IMR-90 (cell line): ENCODE results near the gene PITX3. TPM values are rescaled to one million over a fixed set of nuclear protein-coding genes. Genes with fewer than 3 reads are reported as not detected.

ENCODE experiments used
- ATAC-seq: fragments of 200-7000 bp; cut with Tn5 transposase; 2 replicates; pipeline ENCODE4 v1.9.1; 2020; ENCODE audit warnings: low read depth, mild to moderate bottlenecking, moderate library complexity
- BruUV-seq: library from RNA; stranded (reverse); fragments of 400-500 nt; replicated peaks from 2 replicates; lab custom pipeline; 2021; lab: Mats Ljungman, UMichigan
- CTCF ChIA-PET: fragments of 300-600 bp; formaldehyde crosslinking; extraction: SDS; loops from one replicate; lab custom pipeline; 2021; ENCODE audit warnings: antibody characterized with exemption; lab: Yijun Ruan, JAX
- POLR2A ChIA-PET: fragments of 300-600 bp; sonication (Branson Sonifier 250); formaldehyde crosslinking; loops from one replicate; lab custom pipeline; 2022; ENCODE audit warnings: antibody characterized with exemption; ENCODE audit not compliant: unreplicated experiment; lab: Charles Lee
- DNase-seq: peaks from one replicate; pipeline ENCODE4 v3.0.0; 2013
- H2AFZ ChIP-seq: replicated peaks from 2 replicates; pipeline ENCODE3; 2013; ENCODE audit warnings: low read length, mild to moderate bottlenecking; ENCODE audit not compliant: poor library complexity
- H2AK5ac ChIP-seq: 2 replicates; pipeline ENCODE4 v1.6.1; 2013; ENCODE audit warnings: low read depth, low read length, inconsistent platforms
- H2AK9ac ChIP-seq: replicated peaks from 2 replicates; pipeline ENCODE3; 2013; ENCODE audit warnings: mild to moderate bottlenecking, low read depth, low read length, moderate library complexity; ENCODE audit not compliant: poor library complexity
- H2BK120ac ChIP-seq: 2 replicates; pipeline ENCODE4 v1.6.1; 2013; ENCODE audit warnings: low read depth, low read length, inconsistent platforms
- H2BK15ac ChIP-seq: 3 replicates; pipeline ENCODE4 v1.6.1; 2013; ENCODE audit warnings: low read depth, low read length, inconsistent platforms
- H2BK20ac ChIP-seq: 2 replicates; pipeline ENCODE4 v1.6.1; 2013; ENCODE audit warnings: low read depth, mild to moderate bottlenecking, inconsistent platforms, low read length, moderate library complexity
- H2BK5ac ChIP-seq: 2 replicates; pipeline ENCODE4 v1.6.1; 2013; ENCODE audit warnings: mild to moderate bottlenecking, low read depth, low read length, inconsistent platforms; ENCODE audit not compliant: poor library complexity, severe bottlenecking
- H3K14ac ChIP-seq: replicated peaks from 2 replicates; pipeline ENCODE4 v1.6.1; 2013; ENCODE audit warnings: low read depth, low read length, inconsistent platforms
- H3K18ac ChIP-seq: 2 replicates; pipeline ENCODE4 v1.6.1; 2013; ENCODE audit warnings: low read depth, low read length, control low read depth
- H3K23ac ChIP-seq: 2 replicates; pipeline ENCODE4 v1.6.1; 2013; ENCODE audit warnings: low read depth, low read length, inconsistent platforms
- H3K27ac ChIP-seq: 2 replicates; pipeline ENCODE4 v1.5.1; 2013; ENCODE audit warnings: mild to moderate bottlenecking, control low read depth, low read length; ENCODE audit not compliant: insufficient read depth
- H3K27me3 ChIP-seq: 2 replicates; pipeline ENCODE4 v1.6.1; 2013; ENCODE audit warnings: low read length; ENCODE audit not compliant: control insufficient read depth, insufficient read depth
- H3K36me3 ChIP-seq: 2 replicates; pipeline ENCODE4 v1.6.1; 2013; ENCODE audit warnings: low read length, mixed read lengths; ENCODE audit not compliant: control insufficient read depth, insufficient read depth
- H3K4ac ChIP-seq: 2 replicates; pipeline ENCODE4 v1.6.1; 2013; ENCODE audit warnings: low read depth, low read length, inconsistent platforms
- H3K4me1 ChIP-seq: 2 replicates; pipeline ENCODE4 v1.6.1; 2013; ENCODE audit warnings: low read length, mixed read lengths; ENCODE audit not compliant: control insufficient read depth, insufficient read depth
- H3K4me2 ChIP-seq: 2 replicates; pipeline ENCODE4 v1.6.1; 2013; ENCODE audit warnings: low read depth, mild to moderate bottlenecking, control low read depth, low read length, moderate library complexity
- H3K4me3 ChIP-seq: 2 replicates; pipeline ENCODE4 v1.5.1; 2013; ENCODE audit warnings: low read depth, mild to moderate bottlenecking, control low read depth, low read length, moderate library complexity; ENCODE audit not compliant: insufficient read depth
- H3K56ac ChIP-seq: 2 replicates; pipeline ENCODE4 v1.6.1; 2013; ENCODE audit warnings: low read length, inconsistent platforms; ENCODE audit not compliant: insufficient read depth; ENCODE audit errors: extremely low read depth
- H3K79me1 ChIP-seq, 2 experiments: 2 replicates each; pipeline ENCODE4 v1.6.1; 2013; ENCODE audit warnings: low read length in 2 of 2, inconsistent platforms in 1 of 2, low read depth in 1 of 2
- H3K9ac ChIP-seq: 2 replicates; pipeline ENCODE4 v1.6.1; 2013; ENCODE audit warnings: low read depth, low read length, control low read depth
- H3K9me1 ChIP-seq: 2 replicates; pipeline ENCODE4 v1.6.1; 2013; ENCODE audit warnings: low read length, inconsistent platforms; ENCODE audit not compliant: insufficient read depth
- H3K9me3 ChIP-seq: 2 replicates; pipeline ENCODE4 v1.6.1; 2013; ENCODE audit warnings: low read length; ENCODE audit not compliant: control insufficient read depth, insufficient read depth
- H4K20me1 ChIP-seq: 2 replicates; pipeline ENCODE4 v1.6.1; 2013; ENCODE audit warnings: low read length, inconsistent platforms; ENCODE audit not compliant: insufficient read depth
- H4K5ac ChIP-seq: 2 replicates; pipeline ENCODE4 v1.6.1; 2013; ENCODE audit warnings: mild to moderate bottlenecking, low read depth, low read length, control low read depth
- H4K8ac ChIP-seq, 2 experiments: 2 replicates each; pipeline ENCODE4 v1.6.1; 2013; ENCODE audit warnings: low read depth in 2 of 2, low read length in 2 of 2, control low read depth in 1 of 2, inconsistent platforms in 1 of 2
- H4K91ac ChIP-seq: 2 replicates; pipeline ENCODE4 v1.6.1; 2013; ENCODE audit warnings: low read depth, low read length, inconsistent platforms; ENCODE audit not compliant: insufficient read depth
- CEBPB ChIP-seq: IDR thresholded peaks from 2 replicates; pipeline ENCODE4 v1.6.1; 2012; ENCODE audit warnings: low read depth, low read length, improper control_type of control experiment
- ELK1 ChIP-seq: fragments of 150-350 bp; IDR thresholded peaks from 2 replicates; pipeline ENCODE4 v1.6.1; 2016; ENCODE audit warnings: low read depth, mild to moderate bottlenecking, low read length, moderate library complexity, borderline replicate concordance
- dilution Hi-C: fragments of 300-500 bp; cut with HindIII; formaldehyde crosslinking; loops from one replicate; pipeline ENCODE4 v1.14.3; 2018; ENCODE audit warnings: low sequenced_read_pairs; ENCODE audit not compliant: unreplicated experiment
- in situ Hi-C: fragments of 300-500 bp; cut with MboI; formaldehyde crosslinking; loops from 3 replicates; pipeline ENCODE4 v1.14.3; 2019; ENCODE audit warnings: low sequenced_read_pairs, inconsistent platforms, mixed read lengths
- intact Hi-C: fragments of 100-400 bp; cut with micrococcal nuclease; formaldehyde crosslinking; loops from 2 replicates; pipeline ENCODE4 v1.10.0; 2022
- polyA plus RNA-seq, 3 experiments: library from polyadenylated mRNA; depleted of rRNA; stranded (reverse); fragments of >200 nt; gene quantifications; 2 replicates each; pipeline ENCODE4 v1.2.3, GENCODE V29; 2012; ENCODE audit warnings: low replicate concordance in 1 of 3
- total RNA-seq: library from RNA; depleted of rRNA; stranded (reverse); fragments of >200 nt; gene quantifications from 2 replicates; pipeline ENCODE4 v1.2.3, GENCODE V29; 2012

The PITX3 gene
- total and polyA plus RNA-seq, 2 of the 4 experiments (the other 2 are of a cell fraction) = not detected

- H2BK15ac ChIP-seq = no peak overlapping the region
- peaks cover 35% of the 10 kb centered on the region for H3K9me1 ChIP-seq
- H2AK9ac ChIP-seq = no peak overlapping the region
- peak overlapping the region; percentile 36 for H2BK5ac ChIP-seq
- H3K56ac ChIP-seq = no peak overlapping the region
- H3K4me2 ChIP-seq = peak overlapping the region; percentile 40; the same call in 1 of the 2 replicates
- BruUV-seq = no TSS peak
- H2BK20ac ChIP-seq = no peak overlapping the region
- POLR2A ChIA-PET = no interaction called here
- peaks cover 7% of the 10 kb centered on the region; the same call in 1 of the 2 replicates for H3K36me3 ChIP-seq
- H3K27me3 ChIP-seq = no peaks in the 10 kb centered on the region
- no peak overlapping the region; the same call in 1 of the 2 replicates for H3K27ac ChIP-seq
- DNase-seq (peak; percentile 83), ATAC-seq (peak; percentile 68)
- TF ChIP-seq ELK1 (no peak), CEBPB (peak; percentile 78; the same call in 1 of the 2 replicates)
- no peak overlapping the region for H3K4ac ChIP-seq
- H3K4me1 ChIP-seq = peaks cover 18% of the 10 kb centered on the region
- in situ Hi-C loops (no loop called here), dilution Hi-C loops (no loop called here), intact Hi-C loops (loop anchor here (2.0 kb wide), 1 partner anchor 21 kb away; no protein-coding TSS in a partner anchor)
- H4K8ac ChIP-seq = no peak overlapping the region
- H3K4me3 ChIP-seq = no peak overlapping the region
- H2AFZ ChIP-seq = no peak overlapping the region
- H3K9me3 ChIP-seq = no peaks in the 10 kb centered on the region
- no peak overlapping the region for H3K23ac ChIP-seq
- no peak overlapping the region for H4K5ac ChIP-seq
- H3K79me1 ChIP-seq = peaks cover 28 to 75% of the 10 kb centered on the region in 2 experiments
- H4K20me1 ChIP-seq = peaks cover 77% of the 10 kb centered on the region
- H2AK5ac ChIP-seq = no peak overlapping the region
- CTCF ChIA-PET = interaction anchor here (0.7 kb wide), 1 partner anchor 85 kb away, joined by 3 read pairs; no protein-coding TSS in a partner anchor
- H3K9ac ChIP-seq = no peak overlapping the region
- H3K14ac ChIP-seq = no peak overlapping the region
- H4K91ac ChIP-seq = no peak overlapping the region
- H3K18ac ChIP-seq = no peak overlapping the region
- no peak overlapping the region for H2BK120ac ChIP-seq
Measured at GRCh38 chr10:102267748-102268147, 26.4 kb upstream of the PITX3 start.
